NOMO-1 treated with dmso at 0.1 percent for 144 hours (cell line): ENCODE measurements around the gene HIP1.
A peak's percentile ranks its signal among the peaks of the same experiment; 100 is the strongest.
"Not testable (repeated sequence)": the region's sequence is repeated elsewhere in the genome, so short reads cannot be mapped to it uniquely, and the experiment has no call there.

ENCODE experiments used
- DNase-seq: peaks from one replicate; lab custom pipeline; 2025; ENCODE audit not compliant: unreplicated experiment; lab: John Stamatoyannopoulos, UW

HIP1 gene

GRCh38 chr7:75583255-75583654 lies 155.5 kb downstream of the HIP1 start:
- DNase-seq: no peak

GRCh38 chr7:75579899-75580298 lies 158.8 kb downstream of the HIP1 start:
- no peak for DNase-seq

GRCh38 chr7:75578081-75578480 lies 160.7 kb downstream of the HIP1 start:
- DNase-seq: no peak

GRCh38 chr7:75575488-75576121 lies 163.1 kb downstream of the HIP1 start:
- no peak for DNase-seq

- DNase-seq: no peak
Observed at GRCh38 chr7:75573477-75574019, 165.2 kb downstream of the HIP1 start.

GRCh38 chr7:75572814-75573213 lies 165.9 kb downstream of the HIP1 start:
- no peak for DNase-seq

GRCh38 chr7:75572396-75572795 lies 166.3 kb downstream of the HIP1 start:
- DNase-seq: no peak

- no peak for DNase-seq
Observed at GRCh38 chr7:75571209-75571608, 167.5 kb downstream of the HIP1 start.

GRCh38 chr7:75569629-75570282 lies 169.0 kb downstream of the HIP1 start:
- peak; percentile 27 for DNase-seq

GRCh38 chr7:75567948-75568595 lies 170.7 kb downstream of the HIP1 start:
- DNase-seq: no peak

GRCh38 chr7:75565132-75565837 lies 173.5 kb downstream of the HIP1 start:
- DNase-seq: no peak

GRCh38 chr7:75563171-75563570 lies 175.6 kb downstream of the HIP1 start:
- DNase-seq: no peak

GRCh38 chr7:75559976-75560365 lies 178.8 kb downstream of the HIP1 start:
- DNase-seq: no peak

GRCh38 chr7:75559355-75559975 lies 179.3 kb downstream of the HIP1 start:
- DNase-seq: no peak

GRCh38 chr7:75556835-75557234 lies 181.9 kb downstream of the HIP1 start:
- not testable (repeated sequence) for DNase-seq

GRCh38 chr7:75555736-75556135 lies 183.0 kb downstream of the HIP1 start:
- no peak for DNase-seq

GRCh38 chr7:75546237-75547015 lies 192.3 kb downstream of the HIP1 start:
- DNase-seq: no peak

GRCh38 chr7:75537731-75538130 lies 201.0 kb downstream of the HIP1 start:
- no peak for DNase-seq

- no peak for DNase-seq
Observed at GRCh38 chr7:75536940-75537538, 201.7 kb downstream of the HIP1 start.

GRCh38 chr7:75536491-75536890 lies 202.2 kb downstream of the HIP1 start:
- no peak for DNase-seq
